Liver (tissue), 3 donors: Measurements from ENCODE around the gene NOS1AP.

ENCODE experiments used
- FOXA1 ChIP-seq: IDR thresholded peaks from 2 replicates; pipeline ENCODE4 v1.6.1; 2016; ENCODE audit warnings: antibody characterized with exemption
- HNF4A ChIP-seq, 2 donors: conservative IDR thresholded peaks; 2 replicates each; pipeline ENCODE4 v1.6.1; 2016; ENCODE audit warnings: antibody characterized with exemption in 2 of 2, mild to moderate bottlenecking in 2 of 2
- RAD21 ChIP-seq, 2 donors: IDR thresholded peaks; 2 replicates each; pipeline ENCODE4 v1.6.1; 2016; ENCODE audit warnings: antibody characterized with exemption in 2 of 2, mild to moderate bottlenecking in 2 of 2
- TAF1 ChIP-seq: conservative IDR thresholded peaks from 2 replicates; pipeline ENCODE4 v1.6.1; 2016; ENCODE audit warnings: antibody characterized with exemption, mild to moderate bottlenecking
- YY1 ChIP-seq: IDR thresholded peaks from 2 replicates; pipeline ENCODE4 v1.6.1; 2016; ENCODE audit warnings: antibody characterized with exemption, mild to moderate bottlenecking
- TF ChIP-seq, protein P1 (sequence below): fragments of 150-350 bp; IDR thresholded peaks from 2 replicates; pipeline ENCODE4 v1.5.1; 2017; ENCODE audit warnings: improper control_type of control experiment, low read depth, low read length; ENCODE audit not compliant: missing input control
- TF ChIP-seq, protein P2 (sequence below): IDR thresholded peaks from 2 replicates; pipeline ENCODE4 v1.6.1; 2016; ENCODE audit warnings: antibody characterized with exemption
- TF ChIP-seq, protein P3 (sequence below): IDR thresholded peaks from 2 replicates; pipeline ENCODE4 v1.6.1; 2016; ENCODE audit warnings: antibody characterized with exemption
- TF ChIP-seq, protein P4 (sequence below): IDR thresholded peaks from 2 replicates; pipeline ENCODE4 v1.6.1; 2016; ENCODE audit warnings: antibody characterized with exemption, mild to moderate bottlenecking
- donor health status: healthy.
- donor health status: healthy.

DNA sequence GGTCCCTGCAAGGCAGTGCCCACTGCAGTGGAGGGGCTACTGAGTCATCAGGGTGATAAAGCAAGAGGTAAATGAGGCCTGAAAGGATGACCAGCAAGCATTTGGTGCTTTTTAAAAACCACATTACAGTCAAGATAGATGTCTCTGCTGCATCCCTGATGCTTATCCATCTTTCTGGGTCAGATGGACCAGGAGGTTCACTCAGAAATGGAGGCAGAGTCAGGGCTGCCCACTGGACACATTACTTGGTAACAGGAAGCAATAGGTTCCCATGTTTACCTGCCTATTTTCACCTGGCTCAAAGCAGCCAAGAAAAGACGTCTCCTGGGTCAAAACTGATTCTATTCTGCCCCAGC lies 303.6 kb downstream of the NOS1AP start:
- TF ChIP-seq TAF1, result no peak
- TF ChIP-seq RAD21 (IDR thresholded peaks at IDR 0.05), result no peak
- no peak for TF ChIP-seq FOXA1
- TF ChIP-seq YY1, result no peak
- TF ChIP-seq, protein P1, sequence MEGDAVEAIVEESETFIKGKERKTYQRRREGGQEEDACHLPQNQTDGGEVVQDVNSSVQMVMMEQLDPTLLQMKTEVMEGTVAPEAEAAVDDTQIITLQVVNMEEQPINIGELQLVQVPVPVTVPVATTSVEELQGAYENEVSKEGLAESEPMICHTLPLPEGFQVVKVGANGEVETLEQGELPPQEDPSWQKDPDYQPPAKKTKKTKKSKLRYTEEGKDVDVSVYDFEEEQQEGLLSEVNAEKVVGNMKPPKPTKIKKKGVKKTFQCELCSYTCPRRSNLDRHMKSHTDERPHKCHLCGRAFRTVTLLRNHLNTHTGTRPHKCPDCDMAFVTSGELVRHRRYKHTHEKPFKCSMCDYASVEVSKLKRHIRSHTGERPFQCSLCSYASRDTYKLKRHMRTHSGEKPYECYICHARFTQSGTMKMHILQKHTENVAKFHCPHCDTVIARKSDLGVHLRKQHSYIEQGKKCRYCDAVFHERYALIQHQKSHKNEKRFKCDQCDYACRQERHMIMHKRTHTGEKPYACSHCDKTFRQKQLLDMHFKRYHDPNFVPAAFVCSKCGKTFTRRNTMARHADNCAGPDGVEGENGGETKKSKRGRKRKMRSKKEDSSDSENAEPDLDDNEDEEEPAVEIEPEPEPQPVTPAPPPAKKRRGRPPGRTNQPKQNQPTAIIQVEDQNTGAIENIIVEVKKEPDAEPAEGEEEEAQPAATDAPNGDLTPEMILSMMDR, result no peak
- TF ChIP-seq, protein P2, sequence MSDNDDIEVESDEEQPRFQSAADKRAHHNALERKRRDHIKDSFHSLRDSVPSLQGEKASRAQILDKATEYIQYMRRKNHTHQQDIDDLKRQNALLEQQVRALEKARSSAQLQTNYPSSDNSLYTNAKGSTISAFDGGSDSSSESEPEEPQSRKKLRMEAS, result no peak
- TF ChIP-seq HNF4A (conservative IDR thresholded peaks at IDR 0.05), result no peak
- TF ChIP-seq, protein P3, sequence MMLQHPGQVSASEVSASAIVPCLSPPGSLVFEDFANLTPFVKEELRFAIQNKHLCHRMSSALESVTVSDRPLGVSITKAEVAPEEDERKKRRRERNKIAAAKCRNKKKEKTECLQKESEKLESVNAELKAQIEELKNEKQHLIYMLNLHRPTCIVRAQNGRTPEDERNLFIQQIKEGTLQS, result no peak
- TF ChIP-seq, protein P4, sequence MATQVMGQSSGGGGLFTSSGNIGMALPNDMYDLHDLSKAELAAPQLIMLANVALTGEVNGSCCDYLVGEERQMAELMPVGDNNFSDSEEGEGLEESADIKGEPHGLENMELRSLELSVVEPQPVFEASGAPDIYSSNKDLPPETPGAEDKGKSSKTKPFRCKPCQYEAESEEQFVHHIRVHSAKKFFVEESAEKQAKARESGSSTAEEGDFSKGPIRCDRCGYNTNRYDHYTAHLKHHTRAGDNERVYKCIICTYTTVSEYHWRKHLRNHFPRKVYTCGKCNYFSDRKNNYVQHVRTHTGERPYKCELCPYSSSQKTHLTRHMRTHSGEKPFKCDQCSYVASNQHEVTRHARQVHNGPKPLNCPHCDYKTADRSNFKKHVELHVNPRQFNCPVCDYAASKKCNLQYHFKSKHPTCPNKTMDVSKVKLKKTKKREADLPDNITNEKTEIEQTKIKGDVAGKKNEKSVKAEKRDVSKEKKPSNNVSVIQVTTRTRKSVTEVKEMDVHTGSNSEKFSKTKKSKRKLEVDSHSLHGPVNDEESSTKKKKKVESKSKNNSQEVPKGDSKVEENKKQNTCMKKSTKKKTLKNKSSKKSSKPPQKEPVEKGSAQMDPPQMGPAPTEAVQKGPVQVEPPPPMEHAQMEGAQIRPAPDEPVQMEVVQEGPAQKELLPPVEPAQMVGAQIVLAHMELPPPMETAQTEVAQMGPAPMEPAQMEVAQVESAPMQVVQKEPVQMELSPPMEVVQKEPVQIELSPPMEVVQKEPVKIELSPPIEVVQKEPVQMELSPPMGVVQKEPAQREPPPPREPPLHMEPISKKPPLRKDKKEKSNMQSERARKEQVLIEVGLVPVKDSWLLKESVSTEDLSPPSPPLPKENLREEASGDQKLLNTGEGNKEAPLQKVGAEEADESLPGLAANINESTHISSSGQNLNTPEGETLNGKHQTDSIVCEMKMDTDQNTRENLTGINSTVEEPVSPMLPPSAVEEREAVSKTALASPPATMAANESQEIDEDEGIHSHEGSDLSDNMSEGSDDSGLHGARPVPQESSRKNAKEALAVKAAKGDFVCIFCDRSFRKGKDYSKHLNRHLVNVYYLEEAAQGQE, result no peak
